K562 (cell line): Measurements from ENCODE around the gene KCNK4. TPM values are rescaled to one million over a fixed set of nuclear protein-coding genes. Genes with fewer than 3 reads are reported as not detected.

Experiments used
- FOS ChIP-seq: IDR thresholded peaks from 3 replicates; pipeline ENCODE4 v1.6.1; 2011; ENCODE audit not compliant: insufficient read length; ENCODE audit errors: extremely low read depth
- FOXM1 ChIP-seq, 2 experiments: fragments of 450-650 bp in 1 of 2; sonication (generic) in 1 of 2; formaldehyde crosslinking in 1 of 2; IDR thresholded peaks; 2 replicates each; pipeline versions ENCODE4 v1.6.1 to v1.9.0; 2017 to 2022; ENCODE audit warnings: low read depth in 2 of 2, mild to moderate bottlenecking in 2 of 2, missing genetic modification reagents in 1 of 2, moderate library complexity in 1 of 2
- GABPB1 ChIP-seq: sonication (generic); formaldehyde crosslinking; IDR thresholded peaks from 2 replicates; pipeline ENCODE4 v1.8.0; 2022; ENCODE audit warnings: mild to moderate bottlenecking, missing genetic modification reagents
- GTF2A2 ChIP-seq: IDR thresholded peaks from 2 replicates; pipeline ENCODE4 v1.6.1; 2016; ENCODE audit warnings: mild to moderate bottlenecking, missing genetic modification characterization, missing compliant biosample characterization
- LCOR ChIP-seq: sonication (generic); formaldehyde crosslinking; IDR thresholded peaks from 2 replicates; pipeline ENCODE4 v1.8.0; 2022; ENCODE audit warnings: mild to moderate bottlenecking, missing genetic modification reagents
- NBN ChIP-seq: fragments of 450-650 bp; IDR thresholded peaks from 2 replicates; pipeline ENCODE4 v1.6.1; 2016; ENCODE audit warnings: low read depth, mild to moderate bottlenecking
- RFX1 ChIP-seq: fragments of 450-650 bp; IDR thresholded peaks from 2 replicates; pipeline ENCODE4 v1.6.1; 2016; ENCODE audit warnings: mild to moderate bottlenecking, moderate library complexity
- SNRNP70 ChIP-seq: fragments of 200-400 bp; formaldehyde crosslinking; optimal IDR thresholded peaks from 2 replicates; pipeline ENCODE3; 2017; ENCODE audit warnings: low read depth, low read length
- polyA plus RNA-seq, 8 experiments: library from polyadenylated mRNA; depleted of rRNA in 4 of 8; stranded (reverse) in 5 of 8; unstranded in 3 of 8; fragments of >200 nt; fragmentation: Nextera tagmentation in 2 of 8; fragmentation: Illumina TruSeq in 1 of 8; extraction: Ambion mirVana in 2 of 8; extraction: Trizol in 1 of 8; gene quantifications; 2 replicates each; pipeline versions ENCODE4 v1.2.1 to v1.2.3, GENCODE V29; 2011 to 2014; ENCODE audit warnings: inconsistent platforms in 1 of 8, missing spikeins in 1 of 8
- total RNA-seq, 7 experiments: library from RNA; depleted of rRNA in 6 of 7; stranded (reverse); fragments of >200 nt in 6 of 7; fragmentation: Illumina TruSeq in 2 of 7; extraction: Trizol in 2 of 7; gene quantifications; 2 replicates each; pipeline versions ENCODE4 v1.2.1 to v1.2.3, GENCODE V29; 2011 to 2021; ENCODE audit warnings: low replicate concordance in 1 of 7
- TF ChIP-seq, protein P1 (sequence below), 3 experiments: IDR thresholded peaks in 2 of 3; conservative IDR thresholded peaks in 1 of 3; 2 replicates each; pipeline ENCODE4 v1.5.1; 2011 to 2012; ENCODE audit warnings: low read length in 3 of 3, mild to moderate bottlenecking in 3 of 3, control low read depth in 2 of 3, improper control_type of control experiment in 1 of 3, inconsistent platforms in 1 of 3, low read depth in 1 of 3, mixed read lengths in 1 of 3, moderate library complexity in 1 of 3; ENCODE audit not compliant: insufficient read depth in 2 of 3
- TF ChIP-seq, protein P2 (sequence below), 2 experiments: fragments of 450-650 bp; IDR thresholded peaks; 2 replicates each; pipeline ENCODE4 v1.6.1; 2018; ENCODE audit warnings: mild to moderate bottlenecking in 2 of 2, low read depth in 1 of 2; ENCODE audit not compliant: partially characterized antibody in 2 of 2
- TF ChIP-seq, protein P3 (sequence below): fragments of 450-650 bp; formaldehyde crosslinking; IDR thresholded peaks from 2 replicates; pipeline ENCODE4 v1.4.0; 2022; ENCODE audit warnings: missing genetic modification characterization
- TF ChIP-seq, protein P4 (sequence below): IDR thresholded peaks from 2 replicates; pipeline ENCODE4 v1.6.1; 2016; ENCODE audit warnings: missing genetic modification characterization, missing compliant biosample characterization
- TF ChIP-seq, protein P5 (sequence below): fragments of 450-650 bp; formaldehyde crosslinking; IDR thresholded peaks from 2 replicates; pipeline ENCODE4 v1.4.0; 2020; ENCODE audit warnings: mild to moderate bottlenecking
- TF ChIP-seq, protein P6 (sequence below): fragments of 450-650 bp; formaldehyde crosslinking; IDR thresholded peaks from 2 replicates; pipeline ENCODE4 v1.4.0; 2020; ENCODE audit warnings: mild to moderate bottlenecking, moderate library complexity

Gene KCNK4
- total and polyA plus RNA-seq, 9 of the 15 experiments (the other 6 are each of a cell fraction or from before 2014, with no cell fraction given): not detected

DNA sequence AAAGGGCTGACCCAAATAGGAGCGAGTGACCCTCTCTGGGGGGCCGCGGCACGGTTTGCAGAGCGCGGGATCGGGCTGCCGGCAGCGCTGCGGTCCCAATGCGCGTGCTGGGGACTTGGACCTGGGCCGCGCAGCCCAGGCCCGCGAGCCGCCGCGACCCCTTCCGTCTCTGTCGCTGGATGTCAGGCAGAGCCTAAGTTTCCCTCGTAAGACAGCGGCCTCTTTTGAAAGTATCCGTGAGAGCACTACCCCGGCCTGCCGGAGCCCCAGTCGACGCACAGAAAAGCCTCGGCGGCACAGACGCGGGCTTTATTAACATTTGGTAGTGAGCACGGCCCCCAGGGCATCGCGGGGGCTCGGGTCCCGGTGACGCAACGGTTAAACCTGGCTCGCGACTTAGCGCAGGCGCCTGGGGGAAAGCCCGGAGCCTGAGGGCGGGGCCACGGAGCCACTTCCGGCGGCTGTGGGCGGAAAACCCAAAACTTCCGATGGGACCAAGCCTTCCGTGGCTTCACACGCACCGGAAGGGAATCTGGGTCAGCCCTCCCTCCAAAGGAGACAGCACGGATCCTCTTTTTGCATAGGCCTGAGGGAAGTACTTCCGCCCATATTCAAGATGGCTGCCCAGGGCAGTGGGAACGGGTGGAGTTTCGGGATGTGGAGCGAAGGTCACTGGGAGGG lies 21.4 kb upstream of the KCNK4 start (continued):
- TF ChIP-seq, protein P1, sequence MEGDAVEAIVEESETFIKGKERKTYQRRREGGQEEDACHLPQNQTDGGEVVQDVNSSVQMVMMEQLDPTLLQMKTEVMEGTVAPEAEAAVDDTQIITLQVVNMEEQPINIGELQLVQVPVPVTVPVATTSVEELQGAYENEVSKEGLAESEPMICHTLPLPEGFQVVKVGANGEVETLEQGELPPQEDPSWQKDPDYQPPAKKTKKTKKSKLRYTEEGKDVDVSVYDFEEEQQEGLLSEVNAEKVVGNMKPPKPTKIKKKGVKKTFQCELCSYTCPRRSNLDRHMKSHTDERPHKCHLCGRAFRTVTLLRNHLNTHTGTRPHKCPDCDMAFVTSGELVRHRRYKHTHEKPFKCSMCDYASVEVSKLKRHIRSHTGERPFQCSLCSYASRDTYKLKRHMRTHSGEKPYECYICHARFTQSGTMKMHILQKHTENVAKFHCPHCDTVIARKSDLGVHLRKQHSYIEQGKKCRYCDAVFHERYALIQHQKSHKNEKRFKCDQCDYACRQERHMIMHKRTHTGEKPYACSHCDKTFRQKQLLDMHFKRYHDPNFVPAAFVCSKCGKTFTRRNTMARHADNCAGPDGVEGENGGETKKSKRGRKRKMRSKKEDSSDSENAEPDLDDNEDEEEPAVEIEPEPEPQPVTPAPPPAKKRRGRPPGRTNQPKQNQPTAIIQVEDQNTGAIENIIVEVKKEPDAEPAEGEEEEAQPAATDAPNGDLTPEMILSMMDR (IDR thresholded peaks at IDR 0.05 in 2 of 3, conservative IDR thresholded peaks at IDR 0.05 in 1 of 3; ENCODE audit: insufficient read depth in 2 of 3, low read depth in 1 of 3, low read length in 3 of 3): peak; percentile 16 to 48 (median 37); a peak in 4 of 6 replicates
- TF ChIP-seq, protein P2, sequence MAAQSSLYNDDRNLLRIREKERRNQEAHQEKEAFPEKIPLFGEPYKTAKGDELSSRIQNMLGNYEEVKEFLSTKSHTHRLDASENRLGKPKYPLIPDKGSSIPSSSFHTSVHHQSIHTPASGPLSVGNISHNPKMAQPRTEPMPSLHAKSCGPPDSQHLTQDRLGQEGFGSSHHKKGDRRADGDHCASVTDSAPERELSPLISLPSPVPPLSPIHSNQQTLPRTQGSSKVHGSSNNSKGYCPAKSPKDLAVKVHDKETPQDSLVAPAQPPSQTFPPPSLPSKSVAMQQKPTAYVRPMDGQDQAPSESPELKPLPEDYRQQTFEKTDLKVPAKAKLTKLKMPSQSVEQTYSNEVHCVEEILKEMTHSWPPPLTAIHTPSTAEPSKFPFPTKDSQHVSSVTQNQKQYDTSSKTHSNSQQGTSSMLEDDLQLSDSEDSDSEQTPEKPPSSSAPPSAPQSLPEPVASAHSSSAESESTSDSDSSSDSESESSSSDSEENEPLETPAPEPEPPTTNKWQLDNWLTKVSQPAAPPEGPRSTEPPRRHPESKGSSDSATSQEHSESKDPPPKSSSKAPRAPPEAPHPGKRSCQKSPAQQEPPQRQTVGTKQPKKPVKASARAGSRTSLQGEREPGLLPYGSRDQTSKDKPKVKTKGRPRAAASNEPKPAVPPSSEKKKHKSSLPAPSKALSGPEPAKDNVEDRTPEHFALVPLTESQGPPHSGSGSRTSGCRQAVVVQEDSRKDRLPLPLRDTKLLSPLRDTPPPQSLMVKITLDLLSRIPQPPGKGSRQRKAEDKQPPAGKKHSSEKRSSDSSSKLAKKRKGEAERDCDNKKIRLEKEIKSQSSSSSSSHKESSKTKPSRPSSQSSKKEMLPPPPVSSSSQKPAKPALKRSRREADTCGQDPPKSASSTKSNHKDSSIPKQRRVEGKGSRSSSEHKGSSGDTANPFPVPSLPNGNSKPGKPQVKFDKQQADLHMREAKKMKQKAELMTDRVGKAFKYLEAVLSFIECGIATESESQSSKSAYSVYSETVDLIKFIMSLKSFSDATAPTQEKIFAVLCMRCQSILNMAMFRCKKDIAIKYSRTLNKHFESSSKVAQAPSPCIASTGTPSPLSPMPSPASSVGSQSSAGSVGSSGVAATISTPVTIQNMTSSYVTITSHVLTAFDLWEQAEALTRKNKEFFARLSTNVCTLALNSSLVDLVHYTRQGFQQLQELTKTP (IDR thresholded peaks at IDR 0.05; ENCODE audit: low read depth in 1 of 2, partially characterized antibody in 2 of 2): no peak
- TF ChIP-seq, protein P3, sequence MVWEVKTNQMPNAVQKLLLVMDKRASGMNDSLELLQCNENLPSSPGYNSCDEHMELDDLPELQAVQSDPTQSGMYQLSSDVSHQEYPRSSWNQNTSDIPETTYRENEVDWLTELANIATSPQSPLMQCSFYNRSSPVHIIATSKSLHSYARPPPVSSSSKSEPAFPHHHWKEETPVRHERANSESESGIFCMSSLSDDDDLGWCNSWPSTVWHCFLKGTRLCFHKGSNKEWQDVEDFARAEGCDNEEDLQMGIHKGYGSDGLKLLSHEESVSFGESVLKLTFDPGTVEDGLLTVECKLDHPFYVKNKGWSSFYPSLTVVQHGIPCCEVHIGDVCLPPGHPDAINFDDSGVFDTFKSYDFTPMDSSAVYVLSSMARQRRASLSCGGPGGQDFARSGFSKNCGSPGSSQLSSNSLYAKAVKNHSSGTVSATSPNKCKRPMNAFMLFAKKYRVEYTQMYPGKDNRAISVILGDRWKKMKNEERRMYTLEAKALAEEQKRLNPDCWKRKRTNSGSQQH: peak; percentile 83; the same call in 1 of the 2 replicates
- TF ChIP-seq RFX1 (no peak), LCOR (CRISPR knock-in tag) (peak; percentile 94), NBN (no peak), GABPB1 (CRISPR knock-in tag) (peak; percentile 99), FOXM1 (IDR thresholded peaks at IDR 0.05; ENCODE audit: low read depth) (peak; percentile 9; the same call in 1 of the 2 replicates), FOXM1 (CRISPR knock-in tag; IDR thresholded peaks at IDR 0.05; ENCODE audit: low read depth) (no peak), GTF2A2 (tag) (no peak), SNRNP70 (no peak), FOS (no peak)
- TF ChIP-seq, protein P4, sequence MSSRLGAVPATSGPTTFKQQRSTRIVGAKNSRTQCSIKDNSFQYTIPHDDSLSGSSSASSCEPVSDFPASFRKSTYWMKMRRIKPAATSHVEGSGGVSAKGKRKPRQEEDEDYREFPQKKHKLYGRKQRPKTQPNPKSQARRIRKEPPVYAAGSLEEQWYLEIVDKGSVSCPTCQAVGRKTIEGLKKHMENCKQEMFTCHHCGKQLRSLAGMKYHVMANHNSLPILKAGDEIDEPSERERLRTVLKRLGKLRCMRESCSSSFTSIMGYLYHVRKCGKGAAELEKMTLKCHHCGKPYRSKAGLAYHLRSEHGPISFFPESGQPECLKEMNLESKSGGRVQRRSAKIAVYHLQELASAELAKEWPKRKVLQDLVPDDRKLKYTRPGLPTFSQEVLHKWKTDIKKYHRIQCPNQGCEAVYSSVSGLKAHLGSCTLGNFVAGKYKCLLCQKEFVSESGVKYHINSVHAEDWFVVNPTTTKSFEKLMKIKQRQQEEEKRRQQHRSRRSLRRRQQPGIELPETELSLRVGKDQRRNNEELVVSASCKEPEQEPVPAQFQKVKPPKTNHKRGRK (tag): no peak
- TF ChIP-seq, protein P5, sequence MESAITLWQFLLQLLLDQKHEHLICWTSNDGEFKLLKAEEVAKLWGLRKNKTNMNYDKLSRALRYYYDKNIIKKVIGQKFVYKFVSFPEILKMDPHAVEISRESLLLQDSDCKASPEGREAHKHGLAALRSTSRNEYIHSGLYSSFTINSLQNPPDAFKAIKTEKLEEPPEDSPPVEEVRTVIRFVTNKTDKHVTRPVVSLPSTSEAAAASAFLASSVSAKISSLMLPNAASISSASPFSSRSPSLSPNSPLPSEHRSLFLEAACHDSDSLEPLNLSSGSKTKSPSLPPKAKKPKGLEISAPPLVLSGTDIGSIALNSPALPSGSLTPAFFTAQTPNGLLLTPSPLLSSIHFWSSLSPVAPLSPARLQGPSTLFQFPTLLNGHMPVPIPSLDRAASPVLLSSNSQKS (CRISPR knock-in tag): no peak
- TF ChIP-seq, protein P6, sequence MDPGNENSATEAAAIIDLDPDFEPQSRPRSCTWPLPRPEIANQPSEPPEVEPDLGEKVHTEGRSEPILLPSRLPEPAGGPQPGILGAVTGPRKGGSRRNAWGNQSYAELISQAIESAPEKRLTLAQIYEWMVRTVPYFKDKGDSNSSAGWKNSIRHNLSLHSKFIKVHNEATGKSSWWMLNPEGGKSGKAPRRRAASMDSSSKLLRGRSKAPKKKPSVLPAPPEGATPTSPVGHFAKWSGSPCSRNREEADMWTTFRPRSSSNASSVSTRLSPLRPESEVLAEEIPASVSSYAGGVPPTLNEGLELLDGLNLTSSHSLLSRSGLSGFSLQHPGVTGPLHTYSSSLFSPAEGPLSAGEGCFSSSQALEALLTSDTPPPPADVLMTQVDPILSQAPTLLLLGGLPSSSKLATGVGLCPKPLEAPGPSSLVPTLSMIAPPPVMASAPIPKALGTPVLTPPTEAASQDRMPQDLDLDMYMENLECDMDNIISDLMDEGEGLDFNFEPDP (CRISPR knock-in tag): no peak; the same call in 1 of the 2 replicates
